HAP-1 (cell line): ENCODE measurements around the gene CEACAM4.

Source experiments
- DNase-seq, 2 experiments: peaks; one replicate each; pipeline ENCODE4 v3.0.0-alpha.2; 2016 to 2020; ENCODE audit warnings: low spot score in 2 of 2
- H3K27me3 ChIP-seq: fragments of 250-450 bp; sonication (Bioruptor Pico); 2 replicates; pipeline ENCODE4 v1.5.1; 2020; ENCODE audit warnings: low read depth, mild to moderate bottlenecking, moderate library complexity
- H3K36me3 ChIP-seq: fragments of 250-450 bp; sonication (Bioruptor Pico); replicated peaks from 2 replicates; pipeline ENCODE4 v1.5.1; 2020; ENCODE audit warnings: mild to moderate bottlenecking
- H3K4me1 ChIP-seq: fragments of 250-450 bp; sonication (Bioruptor Pico); 2 replicates; pipeline ENCODE4 v1.5.1; 2020; ENCODE audit warnings: mild to moderate bottlenecking
- H3K4me3 ChIP-seq: fragments of 250-450 bp; sonication (Bioruptor Pico); 2 replicates; pipeline ENCODE4 v1.5.1; 2020; ENCODE audit warnings: mild to moderate bottlenecking, moderate library complexity
- H3K9me3 ChIP-seq: fragments of 250-450 bp; sonication (Bioruptor Pico); 2 replicates; pipeline ENCODE4 v1.5.1; 2020; ENCODE audit warnings: mild to moderate bottlenecking, moderate library complexity
- in situ Hi-C: fragments of 300-500 bp; cut with MboI; formaldehyde crosslinking; loops from 3 replicates; pipeline ENCODE4 v1.14.3; 2020; ENCODE audit warnings: low sequenced_read_pairs, inconsistent platforms, mixed read lengths

CEACAM4 gene

DNA sequence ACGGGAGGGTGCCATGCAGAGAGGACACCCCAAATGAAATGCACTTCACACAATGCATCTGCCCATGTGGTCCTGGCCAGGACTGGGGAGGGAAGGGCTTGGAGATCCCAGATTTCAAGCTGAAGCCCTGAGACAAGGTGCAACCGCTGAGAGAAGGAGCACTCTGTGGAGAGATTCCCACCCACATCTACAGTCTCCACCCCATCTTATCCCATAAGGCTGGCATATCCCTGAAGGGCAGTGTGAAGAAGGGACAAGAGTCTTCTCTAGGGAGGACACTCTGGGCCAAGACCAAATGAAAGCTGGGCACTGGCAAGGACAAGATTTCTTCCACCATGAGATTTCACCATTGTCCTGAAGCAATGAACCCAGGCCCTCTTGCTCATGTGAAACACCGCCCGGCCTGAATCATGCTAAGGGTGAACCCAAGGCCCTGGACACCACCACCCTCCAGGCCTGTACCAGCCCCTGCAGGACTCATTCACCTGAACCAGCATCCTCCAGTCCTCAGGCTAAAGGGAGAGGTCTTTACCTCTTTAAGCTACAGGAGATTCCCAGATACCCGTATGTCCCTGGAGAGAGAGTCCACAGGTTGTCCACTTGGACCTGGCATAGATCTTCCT lies 20.5 kb downstream of the CEACAM4 start:
- H3K9me3 ChIP-seq = no peaks in the 10 kb centered on the region
- H3K4me3 ChIP-seq = no peak overlapping the region
- H3K4me1 ChIP-seq = no peaks in the 10 kb centered on the region
- H3K36me3 ChIP-seq = no peaks in the 10 kb centered on the region
- H3K27me3 ChIP-seq = no peaks in the 10 kb centered on the region; the same call in 1 of the 2 replicates
- in situ Hi-C loops = no loop called here
- no peak for DNase-seq

DNA sequence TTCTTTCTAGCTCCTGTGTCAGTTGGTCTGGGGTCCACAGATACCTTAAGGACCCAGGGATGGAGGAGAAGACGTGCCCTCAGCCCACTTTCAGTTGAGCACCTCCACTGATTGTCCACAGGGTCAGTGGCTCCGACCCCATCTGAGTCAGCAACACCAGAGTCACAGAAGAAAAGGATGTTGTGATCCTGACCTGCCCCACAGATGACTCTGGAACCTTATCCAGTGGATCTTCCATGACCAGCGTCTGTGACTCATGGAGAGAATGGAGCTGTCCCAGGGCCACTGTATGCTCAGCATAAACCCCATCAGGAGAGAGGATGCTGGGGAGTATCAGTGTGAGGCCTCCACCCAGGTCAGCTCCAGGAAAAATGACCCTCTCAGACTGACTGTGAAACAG lies 22.0 kb downstream of the CEACAM4 start:
- in situ Hi-C loops = no loop called here

DNA sequence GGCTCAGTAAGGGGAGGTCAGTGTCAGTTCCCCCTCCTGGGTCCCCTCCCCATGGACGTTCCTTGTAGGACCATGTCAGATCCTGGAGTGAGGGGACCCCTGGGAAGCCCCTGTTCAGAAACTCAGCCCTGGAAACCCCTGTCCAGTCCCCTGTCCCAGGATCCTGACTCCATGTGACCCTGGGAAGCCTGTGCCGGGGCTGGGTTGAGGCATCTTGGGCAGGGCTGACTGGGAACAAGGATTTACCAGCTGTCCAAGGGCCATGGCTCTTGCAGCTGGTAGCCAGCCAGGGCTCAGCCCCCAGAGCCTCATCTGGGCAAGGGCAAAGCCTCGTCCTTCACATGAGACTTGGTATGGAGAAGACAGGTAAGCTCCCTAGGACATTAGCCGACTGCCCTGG lies 25.1 kb downstream of the CEACAM4 start:
- in situ Hi-C loops = no loop called here
- H3K4me1 ChIP-seq = no peaks in the 10 kb centered on the region
- H3K9me3 ChIP-seq = no peaks in the 10 kb centered on the region
- no peak overlapping the region for H3K4me3 ChIP-seq
- no peaks in the 10 kb centered on the region for H3K27me3 ChIP-seq
- no peak for DNase-seq
- no peaks in the 10 kb centered on the region for H3K36me3 ChIP-seq

More for the DNA sequence above, 22.0 kb downstream of the CEACAM4 start:
- DNase-seq = no peak
- Histone ChIP-seq H3K4me1 (no peaks in the 10 kb centered on the region), H3K36me3 (no peaks in the 10 kb centered on the region), H3K9me3 (no peaks in the 10 kb centered on the region), H3K4me3 (no peak overlapping the region), H3K27me3 (no peaks in the 10 kb centered on the region; the same call in 1 of the 2 replicates)

DNA sequence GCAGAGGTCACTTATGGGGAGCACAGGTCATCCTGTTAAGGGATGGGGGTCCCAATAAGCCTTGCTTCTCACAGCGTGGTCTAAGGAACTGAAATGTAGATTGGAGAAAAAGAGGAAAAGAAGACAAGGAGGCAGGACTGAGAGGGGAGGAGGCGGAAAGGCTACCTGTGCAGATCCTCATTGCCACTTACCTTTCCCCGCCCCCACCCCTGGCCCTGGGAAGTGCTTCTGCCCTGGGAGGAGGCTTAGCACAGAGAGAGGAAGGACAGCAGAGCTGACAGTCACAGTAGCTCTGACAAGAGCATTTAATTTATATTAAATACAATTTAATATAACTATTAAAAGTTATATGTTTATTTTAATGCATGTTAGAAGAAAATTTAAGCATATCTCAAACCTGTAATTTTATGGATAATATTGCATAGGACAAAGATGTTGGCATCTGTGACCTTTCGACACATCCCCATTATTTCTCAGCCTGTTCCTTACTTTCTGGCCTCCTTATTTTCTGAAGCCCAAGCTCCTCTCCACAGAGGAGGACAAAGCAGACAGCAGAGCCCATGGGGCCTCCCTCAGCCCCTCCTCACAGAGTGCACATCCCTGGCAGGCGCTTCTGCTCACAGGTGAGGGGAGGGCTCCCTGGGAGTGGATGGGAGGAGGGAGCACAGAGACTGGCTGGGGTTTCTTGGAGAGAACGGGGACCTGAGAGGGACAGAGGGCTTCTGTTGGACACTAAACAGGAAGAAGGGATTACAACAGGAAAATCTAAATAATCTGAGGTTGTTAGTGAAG lies 27.5 kb downstream of the CEACAM4 start:
- no peak for DNase-seq
- Histone ChIP-seq H3K9me3 (no peaks in the 10 kb centered on the region), H3K36me3 (no peaks in the 10 kb centered on the region), H3K27me3 (no peaks in the 10 kb centered on the region), H3K4me3 (no peak overlapping the region), H3K4me1 (no peaks in the 10 kb centered on the region)
- in situ Hi-C loops = no loop called here

DNA sequence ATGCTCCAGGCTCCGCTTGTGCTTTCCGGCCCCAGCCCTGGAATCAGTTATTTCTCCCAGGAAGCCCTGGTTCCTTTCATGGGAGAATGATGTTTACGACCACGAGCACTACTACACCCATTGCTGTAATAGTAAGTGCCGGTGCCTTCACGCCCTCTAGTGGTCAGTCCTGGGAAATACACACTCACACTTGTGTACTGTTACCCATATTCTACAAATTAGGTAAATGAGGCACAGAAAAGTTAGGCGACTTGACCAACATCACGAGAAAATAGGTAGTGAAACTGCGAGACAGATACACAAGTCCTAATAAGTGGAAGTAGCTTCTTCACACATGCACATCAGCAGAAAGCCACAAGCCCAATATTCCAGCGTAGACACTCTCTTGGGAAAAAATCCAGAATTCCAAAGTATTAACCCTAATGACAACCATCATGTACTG lies 29.3 kb downstream of the CEACAM4 start:
- no peak overlapping the region for H3K4me3 ChIP-seq
- no peaks in the 10 kb centered on the region for H3K9me3 ChIP-seq
- peak; percentile 30 to 79 for DNase-seq
- H3K27me3 ChIP-seq = no peaks in the 10 kb centered on the region
- H3K4me1 ChIP-seq = no peaks in the 10 kb centered on the region
- H3K36me3 ChIP-seq = no peaks in the 10 kb centered on the region
- in situ Hi-C loops = no loop called here

DNA sequence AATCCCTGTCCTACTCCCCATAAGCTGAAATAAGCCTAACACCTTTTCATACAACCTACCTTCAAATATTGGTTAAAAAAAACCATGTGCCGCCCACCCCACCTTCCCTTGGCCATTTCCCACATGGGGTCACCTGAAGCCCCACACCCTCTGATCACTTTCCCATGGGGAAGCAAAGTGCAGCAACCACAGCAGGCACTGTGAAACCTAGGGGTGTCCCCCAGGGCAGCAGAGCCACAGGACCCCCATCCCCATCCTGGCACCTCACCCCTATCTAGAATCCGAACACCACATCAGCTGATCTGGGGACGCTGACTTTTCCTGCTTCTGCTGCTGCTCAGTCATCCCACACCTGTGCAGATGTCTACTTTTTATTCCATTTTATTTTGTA lies 31.0 kb downstream of the CEACAM4 start:
- no peaks in the 10 kb centered on the region for H3K36me3 ChIP-seq
- in situ Hi-C loops = no loop called here
- H3K4me1 ChIP-seq = no peaks in the 10 kb centered on the region
- H3K4me3 ChIP-seq = no peak overlapping the region
- DNase-seq = no peak
- H3K9me3 ChIP-seq = no peaks in the 10 kb centered on the region
- no peaks in the 10 kb centered on the region for H3K27me3 ChIP-seq

DNA sequence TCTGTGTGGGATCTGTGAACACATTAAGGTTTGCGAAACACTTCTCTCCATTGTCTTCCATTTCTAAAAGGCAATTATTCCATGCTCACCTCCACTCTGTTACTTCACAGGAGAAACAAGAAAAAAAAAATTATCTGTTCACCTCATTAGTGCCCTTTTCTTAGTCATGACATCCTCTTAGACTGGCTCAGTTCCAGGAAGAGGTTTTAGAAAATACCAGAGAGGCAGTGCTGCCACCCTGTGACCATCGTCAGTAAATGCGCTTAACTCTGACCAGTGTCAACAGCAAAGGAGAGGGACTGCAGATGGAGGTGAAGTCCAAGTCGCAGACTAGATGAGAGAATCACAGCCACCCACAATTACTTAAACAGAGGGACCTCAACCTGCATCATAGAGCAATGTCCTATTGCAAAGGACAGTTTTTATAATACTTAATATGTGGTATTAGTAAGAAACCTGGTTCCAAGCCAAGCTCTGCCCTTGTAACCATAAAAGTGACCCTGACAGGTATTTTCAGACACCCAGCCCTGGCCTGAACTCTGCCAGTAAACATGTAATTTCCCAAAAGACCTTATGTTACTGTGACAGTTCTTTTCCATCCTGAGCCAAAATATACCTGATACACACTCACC lies 31.5 kb downstream of the CEACAM4 start:
- in situ Hi-C loops = no loop called here
- H3K36me3 ChIP-seq = no peaks in the 10 kb centered on the region
- H3K4me3 ChIP-seq = no peak overlapping the region
- no peaks in the 10 kb centered on the region for H3K27me3 ChIP-seq
- peak; percentile 57 to 66 for DNase-seq
- H3K4me1 ChIP-seq = no peaks in the 10 kb centered on the region
- no peaks in the 10 kb centered on the region for H3K9me3 ChIP-seq

DNA sequence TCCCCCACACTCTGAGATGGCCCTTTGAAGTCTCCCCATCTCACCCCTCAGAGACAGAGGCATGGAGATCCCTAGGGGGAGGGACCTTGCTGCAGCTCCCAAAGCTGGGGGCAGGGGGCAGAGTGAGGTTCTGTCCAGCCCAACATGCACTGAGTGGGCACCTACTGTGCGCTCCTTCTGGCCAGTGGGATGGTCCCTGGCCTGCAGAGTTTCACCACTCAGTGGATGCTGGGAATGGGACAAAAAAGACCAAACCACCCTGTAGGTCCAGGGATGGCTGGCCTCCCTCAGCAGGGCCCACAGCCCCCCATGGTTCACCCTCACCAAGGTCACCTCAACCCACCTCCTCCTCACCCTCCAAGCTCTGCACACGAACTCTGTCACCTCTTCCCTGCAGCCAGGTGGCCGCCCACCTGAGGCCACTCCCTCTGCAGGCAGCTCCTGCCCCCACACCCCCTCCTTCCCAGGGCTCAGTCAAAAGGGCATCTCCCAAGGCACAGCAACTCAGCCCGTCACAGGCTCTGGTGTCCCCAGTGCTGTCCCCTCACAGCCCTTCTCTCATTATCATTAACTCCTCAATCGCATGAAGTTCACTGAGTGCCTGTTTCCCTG lies 34.8 kb downstream of the CEACAM4 start:
- in situ Hi-C loops = no loop called here
- H3K9me3 ChIP-seq = no peaks in the 10 kb centered on the region
- no peak overlapping the region for H3K4me3 ChIP-seq
- no peaks in the 10 kb centered on the region for H3K27me3 ChIP-seq
- H3K36me3 ChIP-seq = no peaks in the 10 kb centered on the region
- no peaks in the 10 kb centered on the region for H3K4me1 ChIP-seq
- no peak for DNase-seq

DNA sequence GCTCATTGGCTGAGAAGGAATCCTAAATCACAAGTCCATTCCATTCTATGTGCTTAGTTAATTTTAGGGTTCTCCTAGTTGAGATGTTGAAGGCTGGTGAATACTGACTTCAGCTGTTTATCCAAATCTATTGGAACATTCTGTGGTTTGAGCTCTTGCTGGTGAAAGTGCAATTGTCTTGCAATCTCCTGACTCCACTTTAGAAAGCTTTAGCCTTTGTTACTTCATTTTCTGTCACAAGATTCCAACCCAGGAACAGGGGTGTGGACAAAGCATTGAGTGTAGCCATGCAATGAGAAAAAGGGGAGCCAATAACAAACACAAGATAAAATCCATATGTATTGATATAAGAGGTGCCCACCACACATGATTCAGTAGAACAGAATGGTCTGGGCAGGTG lies 35.9 kb downstream of the CEACAM4 start:
- Histone ChIP-seq H3K27me3 (no peaks in the 10 kb centered on the region), H3K4me3 (no peak overlapping the region), H3K36me3 (no peaks in the 10 kb centered on the region), H3K4me1 (no peaks in the 10 kb centered on the region), H3K9me3 (no peaks in the 10 kb centered on the region)
- in situ Hi-C loops = no loop called here
- DNase-seq = no peak

DNA sequence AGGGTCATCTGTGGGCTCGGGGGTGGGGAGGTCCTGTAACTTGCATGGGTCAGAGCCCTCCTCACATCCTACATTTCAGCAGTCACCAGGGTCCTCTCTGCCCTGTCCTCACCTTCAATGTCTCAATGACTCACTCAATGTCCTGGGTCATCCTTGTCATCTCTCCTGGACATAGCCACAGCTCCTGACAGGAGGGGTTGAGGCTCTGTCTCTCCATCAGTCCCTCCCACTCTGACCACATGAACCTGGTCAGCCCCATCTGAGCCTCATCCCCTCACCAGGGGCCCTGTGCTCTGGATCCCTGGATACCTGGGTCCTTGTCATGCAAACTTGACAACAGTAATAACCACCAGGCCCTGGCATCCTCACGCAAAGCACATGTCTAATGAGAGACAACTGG lies 37.5 kb downstream of the CEACAM4 start:
- H3K9me3 ChIP-seq = no peaks in the 10 kb centered on the region
- no peak overlapping the region for H3K4me3 ChIP-seq
- DNase-seq = no peak
- H3K4me1 ChIP-seq = no peaks in the 10 kb centered on the region
- in situ Hi-C loops = no loop called here
- H3K36me3 ChIP-seq = no peaks in the 10 kb centered on the region
- no peaks in the 10 kb centered on the region for H3K27me3 ChIP-seq

DNA sequence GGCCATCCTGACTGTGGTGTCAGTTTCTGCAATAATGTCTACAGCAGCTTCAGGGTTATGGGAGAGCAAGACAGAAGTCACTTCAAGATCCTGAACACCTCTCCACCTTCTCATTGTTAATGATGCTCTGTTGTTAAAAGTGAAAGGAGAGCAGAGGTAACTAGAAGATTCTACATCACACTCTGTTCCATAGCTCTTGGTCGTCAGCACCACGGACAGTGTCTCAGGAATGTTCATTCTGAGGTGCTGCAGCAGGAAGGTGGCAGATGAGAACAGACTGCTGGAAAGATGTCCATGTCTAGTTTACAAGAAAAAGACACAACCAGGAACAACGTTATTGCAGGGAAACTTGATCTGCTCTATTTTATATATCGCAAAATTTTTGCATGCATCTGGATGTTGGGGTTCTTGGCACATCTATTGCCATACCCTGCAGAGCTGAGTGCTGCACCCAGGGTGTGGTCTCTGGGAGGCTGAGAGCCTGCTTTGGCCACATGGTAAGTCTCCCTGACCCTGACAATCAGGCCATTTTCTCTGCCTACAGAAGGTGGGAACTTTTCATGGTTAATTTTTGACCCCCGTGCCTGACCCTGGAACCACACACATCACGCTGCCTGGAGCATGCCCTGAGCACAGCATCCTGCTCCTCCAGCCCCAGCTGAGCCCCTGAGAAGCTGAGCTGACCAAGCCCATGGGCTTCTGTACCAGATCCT lies 38.2 kb downstream of the CEACAM4 start:
- Histone ChIP-seq H3K4me3 (no peak overlapping the region), H3K4me1 (no peaks in the 10 kb centered on the region), H3K36me3 (no peaks in the 10 kb centered on the region), H3K9me3 (no peaks in the 10 kb centered on the region), H3K27me3 (no peaks in the 10 kb centered on the region)
- in situ Hi-C loops = no loop called here
- peak in 1 of 2 experiments; percentile 48 for DNase-seq

DNA sequence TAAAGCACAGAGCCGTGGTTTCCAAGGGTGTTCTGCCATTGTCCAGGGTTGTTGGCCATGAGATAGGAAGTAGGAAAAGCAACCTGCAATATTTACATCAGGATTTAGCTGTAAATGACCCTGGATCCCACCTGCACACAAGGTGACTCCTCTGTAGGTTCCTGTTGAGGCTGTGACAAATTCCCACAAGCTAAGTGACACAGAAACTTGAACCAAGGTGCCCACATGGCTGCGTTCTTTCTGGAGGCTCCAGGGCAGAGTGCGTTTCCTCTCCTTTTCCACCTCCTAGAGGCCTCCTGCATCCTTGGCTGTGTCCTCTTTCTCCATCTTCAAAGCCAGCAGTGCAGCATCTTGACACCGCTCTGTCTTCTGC lies 39.0 kb downstream of the CEACAM4 start:
- no peaks in the 10 kb centered on the region; the same call in 1 of the 2 replicates for H3K9me3 ChIP-seq
- in situ Hi-C loops = no loop called here
- H3K36me3 ChIP-seq = no peaks in the 10 kb centered on the region
- no peaks in the 10 kb centered on the region for H3K4me1 ChIP-seq
- H3K27me3 ChIP-seq = no peaks in the 10 kb centered on the region
- no peak for DNase-seq
- H3K4me3 ChIP-seq = no peak overlapping the region

DNA sequence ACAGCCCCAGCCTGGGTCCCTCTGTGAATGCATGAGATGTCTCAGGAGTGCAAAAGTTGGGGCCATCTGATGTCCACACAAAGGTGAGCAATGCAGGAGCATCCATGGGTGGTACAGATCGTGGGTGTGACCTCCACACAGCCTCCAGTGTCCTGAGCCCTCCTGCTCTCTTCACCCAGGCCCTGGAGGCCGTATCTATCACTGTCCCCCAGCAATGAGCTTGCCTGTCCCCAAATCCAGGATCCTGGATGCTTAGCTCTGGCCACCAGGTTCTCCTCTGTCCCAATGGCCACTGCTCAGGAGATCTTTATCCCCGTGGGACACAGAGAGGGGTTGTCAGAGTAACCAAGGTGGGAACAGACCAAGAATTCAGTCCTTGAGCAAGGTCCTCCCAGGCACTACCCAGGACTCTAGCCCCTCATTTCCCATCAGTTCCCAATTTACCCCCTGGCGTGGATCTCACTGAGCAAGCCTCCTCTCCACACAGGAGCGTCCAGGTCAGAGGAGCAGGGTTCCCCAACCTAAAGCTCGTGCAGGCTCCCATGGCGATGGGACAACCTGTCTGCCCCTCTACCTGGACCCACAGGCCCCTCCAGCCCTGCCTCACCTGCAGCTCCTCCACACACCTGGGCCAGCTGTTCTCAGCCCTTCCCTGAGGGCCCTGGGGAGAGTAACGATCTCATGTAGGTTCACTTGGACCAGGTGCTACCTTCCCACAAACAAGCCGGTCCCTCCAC lies 39.6 kb downstream of the CEACAM4 start:
- Histone ChIP-seq H3K4me3 (no peak overlapping the region), H3K4me1 (no peaks in the 10 kb centered on the region), H3K9me3 (no peaks in the 10 kb centered on the region; the same call in 1 of the 2 replicates), H3K27me3 (no peaks in the 10 kb centered on the region), H3K36me3 (no peaks in the 10 kb centered on the region)
- no peak for DNase-seq
- in situ Hi-C loops = no loop called here
